ES-I3 (cell line): ENCODE data around the gene SORL1.

ENCODE experiments used
- H3K36me3 ChIP-seq: 2 replicates; pipeline ENCODE4 v1.6.1; 2013; ENCODE audit warnings: mild to moderate bottlenecking, low read length, control low read depth, moderate library complexity; ENCODE audit not compliant: insufficient read depth
- H3K4me1 ChIP-seq: 2 replicates; pipeline ENCODE4 v1.6.1; 2013; ENCODE audit warnings: mild to moderate bottlenecking, control low read depth, low read length; ENCODE audit not compliant: insufficient read depth
- H3K9ac ChIP-seq: 2 replicates; pipeline ENCODE4 v1.6.1; 2013; ENCODE audit warnings: low read depth, mild to moderate bottlenecking, low read length, moderate library complexity
- H3K9me3 ChIP-seq: 2 replicates; pipeline ENCODE4 v1.6.1; 2013; ENCODE audit warnings: mild to moderate bottlenecking, low read length, moderate library complexity; ENCODE audit not compliant: control insufficient read depth, insufficient read depth

The SORL1 gene

DNA sequence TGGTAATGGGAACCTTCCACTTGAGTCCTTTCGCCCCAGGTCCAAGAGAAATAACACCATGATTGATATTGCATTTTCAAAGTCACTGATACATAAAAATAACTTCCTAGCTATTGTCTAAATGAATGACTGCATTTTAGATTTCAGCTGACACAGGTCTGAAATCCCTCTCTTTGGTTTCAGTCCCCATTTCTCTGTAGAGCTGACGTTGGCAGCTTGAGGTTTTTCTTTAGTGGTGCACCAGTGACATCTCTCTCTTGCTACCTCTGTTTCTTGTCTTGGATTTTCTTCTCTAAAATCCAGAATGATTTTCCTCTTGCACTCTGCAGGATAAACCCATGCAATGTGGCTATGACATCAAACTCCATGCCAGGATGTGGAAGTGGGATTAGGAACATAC is 31.7 kb upstream of the SORL1 start:
- H3K4me1 ChIP-seq = no peaks in the 10 kb centered on the region
- H3K9me3 ChIP-seq = no peaks in the 10 kb centered on the region
- H3K9ac ChIP-seq = no peak overlapping the region
- H3K36me3 ChIP-seq = no peaks in the 10 kb centered on the region

DNA sequence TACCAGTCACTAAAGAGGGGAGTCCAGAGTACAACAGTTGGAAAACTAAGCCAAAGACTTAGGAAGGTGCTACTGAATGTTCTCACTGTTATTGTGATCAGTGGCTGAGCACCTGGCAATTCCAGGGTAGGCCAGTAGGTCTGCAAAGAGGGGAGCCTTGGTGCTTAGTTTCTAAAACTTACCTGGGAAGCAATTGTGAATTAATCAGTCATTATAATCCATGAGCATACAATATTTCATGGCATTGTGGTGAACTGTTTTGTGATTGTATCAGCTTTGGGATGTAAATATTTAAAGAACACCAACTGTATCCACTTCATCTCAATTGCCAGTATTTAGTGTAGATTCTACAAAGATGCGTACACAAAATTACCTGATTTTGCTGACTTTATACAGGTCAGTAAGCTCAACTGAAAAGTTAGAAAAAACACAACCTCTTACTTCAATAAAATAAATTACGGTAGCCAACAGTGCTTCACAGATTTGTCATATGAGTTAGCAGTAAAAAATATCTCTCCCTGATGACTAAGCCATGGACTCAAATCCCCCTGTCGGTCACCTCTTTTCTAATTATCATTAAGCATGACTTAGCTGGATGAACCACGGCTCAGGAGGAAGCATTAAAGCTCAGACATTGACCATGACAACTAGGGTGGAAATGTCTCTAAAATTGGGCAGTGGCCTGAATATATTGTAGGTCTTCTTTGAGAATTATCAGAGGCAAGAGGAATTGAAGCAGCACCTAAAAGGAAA is 30.8 kb upstream of the SORL1 start:
- Histone ChIP-seq H3K4me1 (no peaks in the 10 kb centered on the region), H3K9ac (no peak overlapping the region)

DNA sequence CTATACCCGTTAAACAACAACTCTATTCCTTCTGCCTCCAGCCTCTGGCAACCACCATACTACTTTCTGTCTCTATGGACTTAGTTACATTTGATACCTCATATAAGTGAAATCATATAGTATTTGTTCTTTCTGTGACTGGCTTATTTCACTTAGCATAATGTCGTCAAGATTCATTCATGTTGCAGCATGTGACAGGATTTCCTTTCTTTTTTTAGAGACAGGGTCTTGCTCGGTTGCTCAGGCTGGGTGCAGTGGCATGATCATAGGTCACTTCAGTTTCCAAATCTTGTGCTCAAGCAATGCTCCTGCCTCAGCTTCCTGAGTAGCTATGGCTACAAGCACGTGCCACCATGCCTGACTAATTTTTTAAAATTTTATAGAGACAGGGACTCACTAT is 29.4 kb upstream of the SORL1 start:
- Histone ChIP-seq H3K9me3 (no peaks in the 10 kb centered on the region), H3K9ac (no peak overlapping the region), H3K36me3 (no peaks in the 10 kb centered on the region), H3K4me1 (no peaks in the 10 kb centered on the region)

More for the DNA sequence above, 30.8 kb upstream of the SORL1 start:
- H3K9me3 ChIP-seq = no peaks in the 10 kb centered on the region
- H3K36me3 ChIP-seq = no peaks in the 10 kb centered on the region

DNA sequence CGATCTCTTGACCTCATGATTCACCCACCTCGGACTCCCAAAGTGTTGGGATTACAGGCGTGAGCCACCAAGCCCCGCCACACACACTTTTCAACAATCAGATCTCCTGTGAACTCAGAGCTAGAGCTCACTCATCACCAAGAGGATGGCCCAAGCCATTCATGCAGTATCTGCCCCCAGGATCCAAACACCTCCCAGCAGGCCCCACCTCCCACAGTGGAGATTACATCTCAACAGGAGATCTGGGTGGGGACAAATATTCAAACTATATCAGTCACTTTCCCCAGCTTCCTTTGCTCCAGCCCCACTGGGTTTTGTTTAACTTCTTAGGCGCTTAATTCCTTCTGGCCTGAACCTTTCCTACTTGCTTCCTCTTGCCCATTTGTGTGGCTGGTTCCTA is 26.3 kb upstream of the SORL1 start:
- H3K9ac ChIP-seq = no peak overlapping the region
- no peaks in the 10 kb centered on the region for H3K36me3 ChIP-seq
- H3K4me1 ChIP-seq = no peaks in the 10 kb centered on the region
- H3K9me3 ChIP-seq = no peaks in the 10 kb centered on the region

DNA sequence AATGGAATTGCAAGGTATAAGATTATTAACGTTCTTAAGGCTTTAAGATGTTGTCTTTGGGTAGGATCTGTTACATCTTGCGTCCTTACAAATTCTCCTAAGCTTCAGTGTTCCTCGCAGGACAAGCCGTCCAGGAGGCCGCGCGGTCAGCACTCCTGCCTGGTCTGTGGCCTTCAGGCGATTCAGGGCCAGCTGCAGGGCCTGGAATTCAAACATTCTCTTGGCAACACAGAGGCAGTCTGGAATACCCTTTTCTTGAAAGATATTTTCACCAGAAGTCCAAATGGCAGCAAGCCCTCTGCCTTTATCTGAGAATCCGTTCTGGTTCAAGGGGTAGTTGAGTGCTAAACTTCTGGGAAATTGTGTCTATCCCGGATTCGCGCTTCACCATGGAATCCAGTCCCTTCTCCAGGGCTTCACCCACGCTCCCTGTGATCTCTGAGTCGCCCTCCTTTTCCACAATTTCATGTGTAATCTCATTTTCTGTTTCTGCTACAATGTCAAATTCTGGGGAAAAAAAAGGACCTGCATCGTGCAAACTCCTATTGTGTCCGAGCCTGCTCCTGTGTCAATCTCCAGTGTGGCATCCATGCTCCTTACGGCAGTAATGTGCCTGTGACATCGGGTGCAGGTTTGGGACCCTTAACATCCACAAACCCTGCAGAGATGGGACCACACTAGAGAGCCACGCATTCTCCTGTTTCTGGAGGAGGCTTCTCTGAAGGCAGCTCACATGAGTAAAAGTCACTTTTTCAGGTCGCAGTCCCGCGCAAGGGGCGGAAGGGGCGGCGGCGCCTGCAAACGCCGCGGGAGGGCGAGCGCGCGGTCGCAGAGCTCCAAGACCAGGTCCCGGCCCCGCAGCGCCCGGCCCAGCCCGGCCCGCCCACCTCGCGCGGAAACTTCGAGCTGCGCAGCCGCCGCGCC is 25.4 kb upstream of the SORL1 start:
- Histone ChIP-seq H3K9me3 (no peaks in the 10 kb centered on the region), H3K4me1 (no peaks in the 10 kb centered on the region), H3K36me3 (no peaks in the 10 kb centered on the region), H3K9ac (peak overlapping the region; percentile 62; the same call in 1 of the 2 replicates)

DNA sequence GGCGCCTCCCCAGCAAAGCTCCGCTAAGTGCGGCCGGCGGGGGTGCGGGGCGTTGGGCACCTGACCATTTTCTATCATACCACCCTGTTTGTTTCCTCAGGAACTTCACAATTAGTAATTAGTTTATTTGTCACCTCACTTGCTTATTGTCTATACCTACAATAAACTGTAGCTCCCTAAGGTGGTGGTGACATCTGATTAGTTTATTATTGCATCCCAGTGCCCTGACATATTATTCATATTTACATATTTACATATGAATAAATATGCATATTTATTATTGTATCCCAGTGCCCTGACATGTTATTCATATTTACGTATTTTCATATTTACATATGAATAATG is 24.7 kb upstream of the SORL1 start:
- Histone ChIP-seq H3K4me1 (no peaks in the 10 kb centered on the region), H3K36me3 (no peaks in the 10 kb centered on the region), H3K9ac (peak overlapping the region; percentile 62; the same call in 1 of the 2 replicates), H3K9me3 (no peaks in the 10 kb centered on the region)

DNA sequence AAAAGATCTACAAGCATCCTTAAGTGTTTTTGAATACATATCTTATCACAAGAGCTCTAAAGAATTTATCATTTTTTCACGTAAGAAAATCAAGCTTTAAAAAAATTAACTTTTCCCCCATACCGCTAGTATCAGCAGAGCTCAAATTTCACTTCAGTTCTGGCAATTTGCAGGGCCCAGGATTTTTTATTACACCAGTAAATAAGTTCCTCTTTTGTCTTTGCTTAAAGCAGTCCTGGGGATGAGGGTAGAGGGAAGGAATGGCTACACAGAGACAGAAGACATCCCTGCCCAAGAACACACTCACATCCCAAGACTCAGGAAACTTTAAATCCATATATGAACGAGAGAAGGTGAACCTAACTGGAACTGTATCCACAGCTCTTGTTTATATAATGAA is 22.6 kb upstream of the SORL1 start:
- Histone ChIP-seq H3K4me1 (no peaks in the 10 kb centered on the region), H3K36me3 (no peaks in the 10 kb centered on the region), H3K9ac (no peak overlapping the region), H3K9me3 (no peaks in the 10 kb centered on the region)

DNA sequence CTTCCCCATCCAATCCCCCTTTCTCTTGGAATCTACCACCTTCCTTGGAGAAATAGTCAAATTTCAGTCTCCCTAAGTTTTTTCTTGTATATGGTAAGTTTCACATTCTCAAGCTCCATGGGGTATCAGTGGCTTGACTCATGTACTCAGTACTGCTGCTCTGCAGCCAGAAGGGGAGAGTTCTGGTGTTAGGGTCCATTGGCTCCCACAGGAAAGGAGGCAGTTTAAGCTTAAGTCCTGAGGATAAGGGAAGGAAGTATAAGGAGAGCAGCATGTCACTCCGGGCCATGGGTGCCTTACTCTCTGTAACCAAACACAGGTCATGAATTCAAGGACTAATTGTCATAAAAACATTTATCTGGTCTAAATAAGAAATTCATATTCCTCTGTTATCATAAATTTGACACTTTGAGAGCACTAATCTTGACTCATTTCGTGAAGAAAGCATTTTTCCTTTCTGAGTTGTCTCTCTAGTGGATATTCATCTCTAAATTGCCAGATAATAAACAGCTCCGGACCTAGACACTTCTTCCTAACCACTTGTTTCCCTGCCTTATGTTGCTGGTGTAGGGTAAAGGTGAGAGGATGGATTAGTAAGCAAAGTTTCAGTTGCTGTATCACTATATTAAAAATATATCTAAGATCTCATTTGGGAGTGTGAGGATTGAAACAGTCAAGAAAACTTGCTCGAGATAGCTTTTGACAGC is 20.1 kb upstream of the SORL1 start:
- Histone ChIP-seq H3K36me3 (no peaks in the 10 kb centered on the region), H3K9ac (no peak overlapping the region), H3K9me3 (no peaks in the 10 kb centered on the region), H3K4me1 (no peaks in the 10 kb centered on the region)

DNA sequence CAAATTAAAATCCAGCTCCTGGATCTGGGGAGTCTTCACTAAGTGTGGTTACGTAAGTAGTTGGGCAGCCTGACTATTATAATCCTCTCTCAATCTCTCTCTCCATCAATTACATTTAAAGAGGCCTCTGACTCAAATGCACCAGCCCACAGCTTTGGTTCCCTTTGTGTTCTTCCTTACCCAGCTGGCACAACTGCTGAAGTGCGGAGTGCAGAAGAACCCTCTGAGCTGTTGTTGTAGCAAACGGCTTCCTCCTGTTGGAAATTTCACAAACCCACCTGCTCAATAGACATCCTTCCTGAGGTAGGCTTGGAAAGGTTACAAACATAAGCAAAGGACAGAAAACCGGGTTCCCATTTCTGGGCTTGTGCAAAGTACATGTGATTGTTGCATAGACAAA is 17.0 kb upstream of the SORL1 start:
- Histone ChIP-seq H3K4me1 (no peaks in the 10 kb centered on the region), H3K9me3 (no peaks in the 10 kb centered on the region), H3K9ac (no peak overlapping the region), H3K36me3 (no peaks in the 10 kb centered on the region)

DNA sequence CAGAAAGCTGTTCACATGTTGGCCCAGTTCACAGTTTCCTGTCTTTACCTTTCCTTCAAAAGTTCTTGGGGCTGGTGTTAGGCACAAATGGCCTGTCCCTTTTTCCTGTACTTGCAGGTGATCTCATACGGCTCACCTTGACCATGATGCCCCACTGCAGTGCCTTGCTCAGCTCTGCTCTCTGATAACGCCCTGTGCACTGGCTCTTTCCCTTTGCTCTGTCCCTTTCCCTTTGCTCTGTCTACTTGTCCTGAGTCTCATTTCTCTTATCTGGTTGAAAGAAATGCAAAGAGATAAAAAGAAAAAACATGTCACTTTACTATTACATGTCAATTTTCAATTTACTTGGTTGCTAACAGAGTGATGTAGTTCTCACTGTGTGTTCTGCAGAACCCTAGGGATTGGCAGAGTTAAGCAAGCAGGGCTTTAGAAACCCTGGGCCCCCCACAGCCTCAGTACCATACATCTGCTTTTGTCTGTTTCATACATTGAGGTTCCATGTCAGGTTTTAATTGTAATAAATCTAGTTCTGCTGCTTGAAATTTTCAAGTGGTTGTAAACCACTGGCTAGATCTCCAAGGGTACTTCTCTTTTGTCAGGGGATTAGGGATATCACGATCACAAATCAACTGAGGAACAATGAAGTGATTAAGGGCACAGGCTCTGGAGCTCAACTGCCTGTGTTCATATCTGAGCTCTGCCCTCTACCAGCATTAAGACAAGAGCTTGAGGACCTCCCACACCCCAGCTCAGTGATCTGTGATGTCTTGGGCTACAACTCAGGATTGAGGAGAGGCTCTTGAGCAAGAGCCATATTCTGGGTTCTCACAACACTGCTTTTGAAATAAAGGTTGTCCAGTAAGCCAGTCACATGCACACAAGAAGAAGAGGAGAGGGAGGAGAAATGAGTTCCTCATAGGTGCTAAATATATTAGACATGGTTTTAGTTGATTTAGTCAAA is 16.3 kb upstream of the SORL1 start:
- no peak overlapping the region for H3K9ac ChIP-seq
- no peaks in the 10 kb centered on the region for H3K4me1 ChIP-seq
- no peaks in the 10 kb centered on the region for H3K9me3 ChIP-seq
- no peaks in the 10 kb centered on the region for H3K36me3 ChIP-seq

DNA sequence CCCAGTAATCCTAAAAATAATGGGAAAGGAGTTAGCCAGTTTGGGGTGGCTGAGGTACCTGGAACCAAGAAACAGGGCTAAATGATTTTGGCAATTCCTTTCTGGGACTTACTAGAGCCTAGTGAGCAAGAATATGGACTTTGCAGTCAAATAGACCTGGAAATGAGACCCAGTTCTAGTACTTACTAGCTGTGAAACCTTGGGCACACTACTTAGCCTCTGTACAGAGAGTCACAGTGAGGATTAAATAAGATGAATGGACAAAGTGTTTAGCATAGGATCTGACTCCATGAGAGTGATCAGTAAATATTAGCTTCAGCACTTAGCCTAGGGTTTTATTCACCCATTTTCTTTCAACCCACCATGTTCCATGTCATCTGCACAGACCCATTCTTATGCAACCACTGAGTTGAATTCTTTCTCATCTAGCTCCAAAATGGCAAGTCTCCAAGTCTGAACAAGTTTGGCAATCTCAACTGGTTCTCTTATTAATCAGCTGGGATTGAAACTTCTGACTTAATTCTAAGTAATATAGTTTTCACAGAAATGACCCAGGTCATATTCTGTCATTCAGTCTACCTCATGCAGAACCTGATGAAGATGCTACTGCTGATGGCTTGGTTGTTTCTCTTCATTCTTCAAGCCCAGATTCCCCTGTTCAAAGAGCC is 15.0 kb upstream of the SORL1 start:
- Histone ChIP-seq H3K4me1 (no peaks in the 10 kb centered on the region), H3K9ac (no peak overlapping the region), H3K9me3 (no peaks in the 10 kb centered on the region), H3K36me3 (no peaks in the 10 kb centered on the region)

DNA sequence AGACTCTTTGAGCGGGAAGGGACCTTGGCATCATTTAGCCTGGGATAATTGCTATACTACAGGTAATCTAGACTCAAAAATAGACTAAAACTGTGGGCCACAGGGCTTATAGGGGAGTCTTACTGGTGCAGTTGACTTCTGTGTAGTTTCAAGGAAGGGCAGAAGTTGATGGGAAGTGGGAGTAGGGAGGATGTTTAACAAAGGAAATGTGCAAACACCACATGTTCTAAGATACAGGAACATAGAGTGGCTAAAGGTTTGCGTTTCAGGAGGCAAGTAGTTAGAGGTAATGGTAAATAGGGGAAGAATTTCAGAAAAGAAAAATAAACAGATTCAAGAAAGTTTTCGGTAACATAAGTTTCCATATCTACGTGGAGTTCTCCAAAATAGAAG is 14.4 kb upstream of the SORL1 start:
- Histone ChIP-seq H3K9me3 (no peaks in the 10 kb centered on the region), H3K9ac (no peak overlapping the region), H3K4me1 (no peaks in the 10 kb centered on the region), H3K36me3 (no peaks in the 10 kb centered on the region)

DNA sequence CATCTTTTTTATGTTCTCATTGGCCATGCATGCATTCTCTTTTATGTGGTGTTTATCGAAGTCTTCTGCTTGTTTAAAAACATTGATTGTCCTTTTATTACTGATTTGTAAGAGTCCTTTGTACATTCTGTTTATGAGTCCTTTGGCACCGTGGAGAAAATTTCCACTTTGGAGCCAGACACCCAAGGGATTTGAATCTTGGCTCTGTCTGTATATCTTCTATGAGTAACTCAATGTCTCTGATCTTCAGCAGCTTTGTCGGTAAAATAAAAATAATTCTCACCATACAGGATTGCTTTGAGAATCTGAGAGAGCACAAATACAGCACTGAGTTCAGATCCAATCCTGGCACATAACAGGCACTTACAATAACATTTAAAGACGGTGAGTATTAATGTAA is 12.8 kb upstream of the SORL1 start:
- Histone ChIP-seq H3K9me3 (no peaks in the 10 kb centered on the region), H3K36me3 (no peaks in the 10 kb centered on the region), H3K9ac (no peak overlapping the region), H3K4me1 (no peaks in the 10 kb centered on the region)
